ENCODE measurements around the gene PRKCA.

DNA sequence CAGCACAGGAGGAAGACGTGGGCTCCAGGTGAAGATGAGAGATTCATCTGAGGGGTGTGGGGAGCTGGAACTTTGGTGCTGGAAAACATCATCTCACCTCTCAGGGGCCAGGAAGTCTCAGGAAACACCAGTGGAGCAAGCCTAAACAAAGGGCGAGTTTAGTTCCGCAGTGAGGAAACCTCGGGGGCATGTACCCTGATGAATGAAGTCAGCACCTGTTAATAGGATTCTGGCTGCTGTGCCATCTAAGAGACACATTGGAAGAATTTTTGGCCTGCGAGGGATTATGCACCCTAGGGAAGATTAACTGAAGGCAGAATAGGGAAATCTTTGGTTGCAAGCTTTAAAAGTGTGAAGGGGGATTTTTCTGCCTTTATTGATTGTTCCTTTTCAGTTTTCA is 437.8 kb downstream of the PRKCA start:
- TF ChIP-seq TAF1 (IDR thresholded peaks at IDR 0.05; ENCODE audit: borderline replicate concordance, insufficient read depth, low read length), result no peak
- no peak for TF ChIP-seq SIN3A (IDR thresholded peaks at IDR 0.05; ENCODE audit: borderline replicate concordance, insufficient read depth, low read length)
